COLO668 (cell line): ENCODE results near the gene TINCR.

Experiments used
- DNase-seq: peaks from one replicate; lab custom pipeline; 2025; ENCODE audit not compliant: unreplicated experiment; lab: John Stamatoyannopoulos, UW

The TINCR gene

DNA sequence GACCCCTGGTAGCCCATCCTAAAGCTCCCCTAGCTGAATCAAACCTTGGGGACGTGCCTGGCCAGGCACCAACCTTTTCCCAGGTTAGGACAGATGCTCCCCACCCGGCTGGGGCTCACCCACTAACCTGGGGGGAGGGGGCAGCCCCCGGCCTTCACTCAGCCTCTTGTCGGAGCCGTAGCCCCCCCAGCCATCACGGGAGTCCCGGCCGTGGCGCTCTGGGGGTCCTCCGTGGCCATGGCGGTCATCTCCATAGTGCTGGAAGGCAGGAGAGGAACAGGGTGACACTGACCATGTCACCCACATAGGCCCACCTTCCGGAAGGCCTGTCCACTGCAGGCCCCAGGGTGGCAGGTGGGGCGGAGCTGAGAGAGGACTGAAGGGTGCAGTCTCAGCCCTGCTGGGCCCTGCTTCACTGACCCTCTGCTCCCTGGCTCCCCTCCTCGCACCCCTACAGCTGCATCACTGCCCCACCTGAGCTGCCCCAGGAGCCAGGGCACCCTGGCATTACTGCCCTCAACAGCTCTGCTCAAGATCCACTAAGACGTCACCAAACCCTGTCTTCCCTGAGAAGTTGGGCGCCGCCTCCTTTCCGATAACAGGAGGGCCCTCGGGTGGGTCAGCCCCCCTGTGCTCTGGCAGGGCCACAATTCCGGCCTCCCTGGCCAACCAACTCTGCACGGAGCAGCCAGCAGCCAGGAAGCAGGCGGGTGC lies 22.6 kb upstream of the TINCR start:
- no peak for DNase-seq

DNA sequence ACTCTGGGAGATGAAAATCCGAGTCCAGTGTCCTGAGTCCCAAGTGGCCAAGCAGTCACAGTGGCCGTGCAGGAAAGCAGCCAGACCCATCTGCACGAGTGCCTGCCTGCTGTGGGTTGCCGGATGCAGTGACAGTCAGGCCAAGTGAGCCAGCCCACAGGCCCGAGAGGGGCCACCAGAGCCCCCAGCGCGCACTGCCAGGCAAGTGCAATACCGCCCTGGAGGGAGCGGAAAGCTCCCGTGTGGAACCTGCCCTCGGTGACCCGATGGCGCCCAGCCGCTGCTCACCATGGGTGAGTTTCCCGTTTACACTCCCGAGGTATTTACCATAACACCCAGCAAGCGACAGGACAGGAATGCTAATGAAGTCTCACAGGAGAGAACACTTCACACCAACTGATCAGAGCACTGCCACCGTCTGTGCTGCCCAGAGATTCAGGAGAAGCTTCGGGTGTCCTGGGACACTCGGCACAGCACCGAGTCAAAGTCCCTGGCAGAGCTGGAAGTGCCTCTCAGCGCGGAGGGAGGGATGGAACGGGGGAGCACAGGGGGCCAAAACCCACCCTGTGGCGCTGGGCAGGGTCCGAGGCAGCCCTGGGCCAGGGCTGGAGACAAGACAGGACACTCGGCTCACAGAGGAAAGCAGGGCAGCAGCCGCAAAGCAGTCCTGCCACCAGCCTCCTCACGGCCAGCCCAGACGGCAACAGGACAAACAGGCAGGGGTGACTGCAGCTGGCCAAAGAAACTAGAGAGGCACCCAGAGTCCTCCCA lies 21.3 kb upstream of the TINCR start:
- peak; percentile 41 for DNase-seq

DNA sequence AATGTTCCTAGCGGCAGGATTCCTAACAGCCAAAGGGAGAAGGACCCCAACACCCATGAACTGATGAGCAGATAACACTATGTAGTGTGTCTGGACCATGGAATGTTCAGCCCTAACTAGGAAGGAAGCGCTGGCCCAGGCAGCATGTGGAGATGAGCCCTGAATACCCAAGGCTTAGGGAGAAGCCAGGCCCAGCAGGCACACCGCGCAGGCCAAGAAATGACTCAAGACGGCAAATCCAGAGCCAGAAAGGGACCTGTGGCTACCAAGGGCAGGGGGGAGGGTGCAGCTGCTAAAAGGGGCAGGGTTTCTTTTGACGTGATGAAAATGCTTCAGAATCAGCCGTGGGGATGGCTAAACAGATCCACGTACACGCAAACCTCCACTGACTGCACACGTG lies 20.7 kb upstream of the TINCR start:
- DNase-seq = no peak

DNA sequence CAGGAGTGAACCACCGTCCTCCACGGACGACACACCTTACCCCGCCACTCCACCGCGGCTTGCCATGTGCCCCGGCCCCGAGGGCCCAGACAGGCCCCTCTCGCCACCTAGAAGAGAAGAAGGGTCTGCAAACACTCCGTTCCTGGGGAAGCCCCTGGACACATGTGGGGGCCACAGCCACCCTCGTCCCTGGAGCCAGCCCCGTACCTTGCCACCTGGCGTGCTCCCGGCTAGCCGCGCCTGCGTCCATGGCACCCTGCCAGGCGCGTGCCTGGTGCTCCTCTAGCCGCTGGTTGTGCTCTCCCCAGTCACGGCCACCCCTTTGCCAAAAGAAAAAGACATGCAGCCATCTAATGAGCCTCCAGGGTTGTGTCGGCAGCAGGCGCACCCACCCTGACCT lies 19.9 kb upstream of the TINCR start:
- peak; percentile 91 for DNase-seq

DNA sequence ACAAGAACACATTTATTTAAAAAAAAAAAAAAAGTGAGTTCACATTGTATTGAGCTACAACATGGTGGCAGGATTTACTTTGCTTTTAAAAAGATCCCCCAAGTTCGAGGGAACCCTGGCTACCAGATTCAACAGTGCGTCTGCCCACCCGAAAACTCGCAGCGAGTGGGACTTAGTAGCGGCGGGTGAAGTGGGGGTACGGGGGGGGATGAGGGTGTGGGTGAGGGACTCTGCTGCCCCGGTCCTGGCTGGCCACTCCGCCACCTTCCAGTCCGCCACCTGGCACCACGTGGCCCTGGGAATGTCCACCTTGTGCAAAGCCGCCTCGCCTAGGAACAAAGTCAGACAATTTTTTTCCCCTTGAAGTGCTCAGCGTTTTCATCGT lies 19.3 kb upstream of the TINCR start:
- DNase-seq = peak; percentile 85

DNA sequence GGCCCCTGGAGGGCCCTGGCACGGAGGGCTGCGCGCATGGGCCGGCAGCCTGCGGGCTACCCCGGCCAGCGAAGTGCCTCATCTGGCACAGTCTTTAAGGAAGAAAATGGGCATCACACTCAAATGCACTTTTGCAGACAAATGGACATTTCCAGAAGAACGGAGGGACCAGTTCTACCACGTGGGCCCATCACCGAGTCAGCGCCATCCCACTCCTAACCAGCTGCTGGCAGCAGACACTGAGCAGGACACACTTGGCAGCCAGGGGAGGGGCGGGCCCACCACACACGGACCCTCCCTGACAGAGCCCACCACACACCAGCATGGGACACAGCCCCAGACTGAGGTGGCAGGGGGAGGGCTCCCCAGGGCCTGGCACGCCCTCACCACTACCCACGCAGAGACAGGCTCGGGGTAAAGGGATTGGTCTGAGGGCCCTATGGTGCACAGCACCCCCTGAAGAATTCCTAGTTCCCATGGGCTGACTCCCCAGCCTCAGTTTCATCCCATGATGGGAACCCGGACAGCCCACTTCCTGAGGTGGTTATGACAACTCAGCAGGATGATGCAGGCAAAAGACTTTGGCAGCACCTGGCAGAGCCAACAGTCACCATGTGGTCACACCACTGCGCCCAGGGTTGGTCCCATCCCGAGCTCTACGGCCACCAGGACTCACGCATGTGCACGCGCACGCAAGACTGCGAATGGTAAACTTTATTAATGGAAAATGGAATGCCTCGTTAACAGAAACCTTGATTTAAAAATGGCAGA lies 18.7 kb upstream of the TINCR start:
- peak; percentile 22 for DNase-seq

DNA sequence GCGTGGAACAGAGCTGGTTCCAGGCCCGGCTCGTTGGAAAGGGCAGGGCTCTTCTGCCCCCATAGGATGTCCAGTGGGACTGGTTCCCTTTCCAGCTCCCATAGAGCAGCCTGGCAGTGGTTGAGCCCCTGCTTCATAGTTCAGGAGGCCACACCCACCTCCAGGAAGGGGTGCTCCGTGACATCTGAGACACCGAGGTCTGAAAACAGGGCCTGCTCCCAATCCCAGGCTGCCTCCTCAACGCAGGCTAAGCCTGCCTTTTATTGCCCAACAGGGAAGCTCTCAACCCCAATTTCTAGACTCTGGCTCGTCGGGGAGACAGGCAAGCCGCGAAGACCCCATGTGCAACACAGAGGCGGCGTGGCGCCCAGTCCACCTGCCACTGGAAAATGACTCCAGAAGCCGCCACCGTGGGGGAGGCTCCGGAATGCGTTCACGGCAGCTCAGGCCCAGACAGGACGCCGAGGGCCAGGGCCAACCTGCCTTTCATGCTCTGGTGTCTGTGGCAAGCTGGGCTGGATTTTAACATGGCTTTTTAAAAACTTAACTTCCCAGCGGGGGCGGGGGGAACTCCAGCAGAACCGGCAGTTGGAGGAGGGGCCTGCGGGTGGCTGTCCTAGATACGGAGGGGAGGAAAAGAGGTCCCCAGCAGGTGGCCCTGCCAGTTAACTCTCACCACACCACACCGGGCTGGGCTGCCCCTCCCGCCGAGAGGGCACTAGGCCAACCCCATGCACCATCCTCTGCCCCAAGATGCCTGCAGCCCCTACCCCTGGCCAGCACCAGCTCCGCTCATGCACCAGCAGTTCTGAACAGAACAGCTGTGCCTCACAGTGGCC lies 17.9 kb upstream of the TINCR start:
- DNase-seq = peak; percentile 81

DNA sequence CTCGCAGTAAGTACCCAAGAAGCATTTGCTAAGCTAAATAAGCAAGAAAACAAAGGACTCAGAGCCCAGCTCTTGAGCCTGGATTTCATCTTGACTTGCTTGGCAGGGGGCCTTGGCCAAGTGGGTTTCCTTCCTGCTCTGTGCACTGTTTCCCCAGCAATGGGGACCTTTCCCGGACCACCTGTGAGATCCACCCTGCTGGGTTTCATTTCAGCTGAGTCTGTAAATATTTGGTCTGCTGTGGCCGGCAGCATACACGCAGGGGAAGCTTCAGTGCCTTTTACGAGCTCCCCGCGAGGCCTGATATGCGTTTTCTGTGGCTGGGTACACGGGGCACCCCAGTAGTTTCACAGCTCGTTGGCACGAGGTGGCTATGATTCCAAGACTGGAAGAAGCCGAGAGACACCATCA lies 12.4 kb upstream of the TINCR start:
- DNase-seq = peak; percentile 41

DNA sequence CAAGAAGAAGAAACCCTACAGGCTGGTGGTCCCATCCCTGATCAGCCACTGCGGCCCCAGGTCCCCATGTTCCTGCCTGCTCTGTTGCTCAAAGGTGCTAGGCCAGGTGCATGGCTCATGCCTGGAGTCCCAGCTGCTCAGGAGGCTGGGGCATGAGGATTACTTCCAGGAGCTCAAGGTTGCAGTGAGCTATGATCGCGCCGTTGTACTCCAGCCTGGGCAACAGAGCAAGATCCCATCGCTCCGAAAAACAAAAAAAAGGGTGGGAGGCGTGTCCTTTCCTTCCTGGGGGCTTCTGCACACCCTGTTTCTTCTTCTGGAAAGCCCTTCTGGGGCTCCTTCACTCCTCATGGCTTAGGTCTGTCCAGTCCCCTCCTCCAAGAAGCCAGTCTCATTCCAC lies 11.9 kb upstream of the TINCR start:
- DNase-seq = no peak

DNA sequence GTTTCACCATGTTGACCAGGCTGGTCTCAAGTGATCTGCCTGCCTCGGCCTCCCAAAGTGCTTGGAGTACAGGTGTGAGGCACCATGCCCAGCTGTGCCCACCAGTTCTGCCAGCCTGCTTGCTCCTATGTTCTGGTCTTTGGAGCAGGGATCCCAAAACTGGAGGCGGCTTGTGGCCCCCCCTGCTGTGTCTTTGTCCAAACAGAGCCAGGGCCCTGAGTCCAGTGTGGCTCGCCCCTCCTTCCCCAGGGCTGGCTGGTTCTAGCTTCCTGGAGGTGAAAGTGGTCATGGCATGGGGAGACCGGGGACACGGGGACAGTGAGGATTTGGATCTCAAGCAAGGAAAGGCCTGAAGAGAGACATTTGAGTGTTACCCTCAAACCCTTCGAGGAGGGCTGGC lies 11.5 kb upstream of the TINCR start:
- no peak for DNase-seq

DNA sequence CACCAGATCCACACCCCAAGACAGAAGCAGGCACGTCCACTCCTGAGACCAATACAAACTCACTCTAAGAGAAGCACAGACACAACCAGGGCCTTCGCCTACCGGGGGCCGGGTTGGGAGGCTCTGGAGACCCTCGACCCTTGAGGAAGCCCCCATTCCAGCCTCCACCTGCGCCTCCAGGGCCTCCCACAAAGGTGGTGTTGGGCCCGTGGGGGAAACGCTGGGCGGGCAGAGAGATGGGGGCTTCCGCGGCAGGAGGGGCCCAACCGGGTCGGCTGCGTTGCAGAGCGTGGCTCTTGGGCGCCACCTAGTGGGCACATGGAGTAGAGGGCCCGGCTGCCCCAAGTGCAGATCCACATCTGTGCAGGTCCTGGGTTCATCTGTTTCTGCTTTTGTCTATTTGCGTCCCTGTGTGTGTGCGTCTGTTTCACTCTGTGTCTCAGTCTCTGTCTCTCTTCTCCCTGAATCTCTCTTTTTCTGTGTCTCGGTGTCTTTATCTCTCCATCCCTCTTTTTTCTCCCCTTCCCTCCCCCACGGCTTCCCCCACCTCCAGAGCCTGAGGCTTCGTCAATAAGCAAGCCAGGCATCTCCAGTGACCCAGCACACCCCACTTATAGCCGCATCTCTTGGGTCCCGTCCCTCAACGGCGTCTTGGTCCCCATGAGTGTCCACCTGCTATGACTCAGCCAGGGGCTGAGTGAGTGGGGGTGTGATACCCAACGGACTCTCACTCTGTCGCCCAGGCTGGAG lies 10.5 kb upstream of the TINCR start:
- peak; percentile 79 for DNase-seq

DNA sequence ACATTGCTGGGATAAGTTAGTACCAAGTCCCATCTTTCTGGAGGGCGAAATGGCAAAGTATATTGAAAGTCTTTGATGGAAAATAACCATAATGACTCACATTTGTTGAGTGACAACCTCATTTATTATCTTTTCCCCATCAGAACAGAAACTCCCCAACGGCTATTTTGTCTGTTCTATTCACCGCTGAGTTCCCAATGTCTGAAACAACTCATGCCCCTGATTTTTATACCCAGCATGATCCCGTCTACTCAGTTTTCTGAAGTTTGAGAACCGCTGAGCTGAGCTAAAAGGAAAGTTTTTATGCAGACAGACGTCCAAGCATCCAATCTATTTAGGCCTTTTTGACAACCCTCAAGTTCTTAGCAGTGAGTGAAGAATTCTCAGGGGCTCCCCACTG lies 7.8 kb upstream of the TINCR start:
- DNase-seq = no peak

DNA sequence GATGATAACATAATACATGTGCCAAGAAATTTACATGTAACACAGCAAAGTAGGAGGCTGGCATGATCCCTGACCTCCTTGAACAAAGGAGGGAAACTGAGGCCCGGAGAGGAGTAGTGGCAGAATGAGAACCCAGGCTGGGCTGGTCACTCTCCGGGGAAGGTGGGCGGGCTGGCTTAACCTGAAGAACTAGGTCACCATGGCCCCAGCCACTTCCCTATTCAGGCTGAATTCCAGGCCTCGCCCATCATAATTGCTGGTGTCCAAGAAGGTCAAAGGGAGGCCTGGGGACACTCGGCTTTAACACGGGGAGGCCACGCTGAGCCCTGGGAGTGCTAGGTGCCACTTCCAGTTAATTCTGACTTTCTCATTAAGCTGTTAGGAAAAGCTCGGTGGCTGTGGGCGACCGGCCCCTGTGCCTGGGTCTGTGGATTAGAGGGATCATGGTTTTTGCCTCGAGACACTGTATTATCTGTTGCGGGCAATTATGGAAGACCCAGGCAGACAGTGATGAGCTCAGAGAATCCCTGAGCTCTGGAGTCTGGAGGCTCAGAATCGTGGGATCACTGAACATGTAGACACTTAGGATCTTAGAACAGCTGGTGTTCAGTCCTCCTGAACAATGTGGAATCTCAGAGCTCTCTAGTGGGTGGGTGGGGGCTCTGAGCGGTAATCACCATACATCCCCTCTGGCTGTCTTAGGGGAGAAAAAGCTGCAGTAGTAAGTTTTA lies 5.0 kb upstream of the TINCR start:
- DNase-seq = no peak

DNA sequence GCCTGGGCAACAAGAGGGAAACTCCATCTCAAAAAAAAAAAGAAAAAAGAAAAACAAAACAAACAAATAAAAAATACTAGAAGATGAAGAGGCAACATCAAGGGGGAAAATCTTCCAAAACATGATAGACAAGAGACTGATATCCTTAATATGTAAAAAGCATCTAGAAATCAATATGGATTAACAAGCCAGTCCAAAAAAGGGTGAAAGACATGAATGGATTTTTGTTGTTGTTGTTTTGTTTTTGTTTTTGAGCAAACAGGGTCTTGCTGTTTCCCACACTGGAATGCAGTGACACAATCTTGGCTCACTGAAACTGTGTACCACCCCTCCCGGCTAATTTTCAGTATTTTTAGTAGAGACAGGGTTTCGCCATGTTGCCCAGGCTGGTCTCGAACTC lies 4.0 kb upstream of the TINCR start:
- no peak for DNase-seq

DNA sequence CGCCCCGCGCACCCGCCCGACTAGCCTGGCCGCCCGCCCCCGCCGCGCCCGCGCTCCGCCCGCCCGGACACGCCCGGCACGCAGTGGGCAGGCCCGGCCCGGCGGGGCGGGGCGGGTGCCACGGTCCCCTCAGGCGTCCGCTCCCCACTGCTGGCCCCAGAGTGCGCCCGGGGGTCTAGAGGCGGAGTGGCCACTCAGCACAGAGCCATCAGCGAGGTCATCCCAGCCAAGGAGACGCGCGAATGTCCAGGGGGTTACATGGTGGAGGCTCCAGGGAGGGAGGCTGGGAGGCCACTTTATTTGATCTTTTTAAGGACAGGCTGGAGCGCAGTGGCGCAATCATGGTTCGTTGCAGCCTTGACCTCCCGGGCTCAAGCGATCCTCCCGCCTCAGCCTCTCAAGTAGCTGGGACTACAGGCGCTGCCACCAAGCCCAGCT lies 236 bp upstream of the TINCR start:
- DNase-seq = no peak

DNA sequence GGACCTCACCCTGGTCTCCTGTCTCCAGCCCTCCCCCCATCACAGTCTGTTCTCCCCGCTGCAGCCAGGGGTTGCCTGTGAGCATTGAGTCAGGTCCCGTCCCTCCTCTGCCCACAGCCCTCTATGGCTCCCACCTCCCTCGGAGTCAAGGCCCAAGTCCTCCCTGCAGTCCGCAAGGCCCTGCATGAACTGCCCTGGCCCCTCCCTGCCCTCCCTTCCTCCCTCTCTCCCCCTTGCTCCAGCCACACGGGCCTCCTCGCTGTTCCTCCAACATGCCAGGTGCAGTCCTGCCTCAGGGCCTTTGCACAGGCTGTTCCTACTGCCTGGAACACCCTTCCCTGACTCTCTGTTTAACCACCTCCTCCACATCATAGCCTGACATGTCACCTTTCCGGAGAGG lies 2.8 kb downstream of the TINCR start:
- DNase-seq = no peak

DNA sequence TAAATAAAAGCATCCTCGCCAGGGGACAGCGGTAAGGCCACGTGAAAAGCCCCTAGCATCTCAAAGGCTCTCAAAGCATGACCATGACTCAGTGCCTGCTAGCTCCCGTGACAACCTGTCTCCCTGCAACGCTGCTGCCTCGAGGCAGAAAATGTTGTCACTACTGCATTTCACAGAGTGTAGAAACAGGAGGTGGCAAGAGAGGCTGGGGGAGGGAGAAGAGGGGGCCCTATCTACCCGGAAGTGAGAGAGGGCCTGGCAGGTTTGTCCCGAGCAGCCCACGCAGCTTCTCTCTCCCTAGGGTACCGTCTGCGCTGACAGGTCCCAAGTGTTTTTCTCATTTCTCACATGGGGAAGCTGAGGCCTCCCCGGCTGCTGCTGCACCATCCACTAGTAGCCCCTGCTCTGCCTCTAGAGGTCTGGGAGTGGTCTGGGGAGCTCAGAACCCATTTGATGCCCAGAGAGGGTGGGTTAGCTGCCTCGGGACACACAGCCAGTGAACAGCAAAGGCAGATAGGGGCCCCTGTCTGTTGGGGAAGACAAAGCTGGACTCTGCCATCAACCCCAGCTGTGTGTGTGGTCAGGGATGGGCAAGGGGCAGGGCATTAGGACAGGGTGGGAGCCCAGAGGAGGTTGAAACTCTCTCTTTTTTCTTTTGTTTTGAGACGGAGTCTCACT lies 3.7 kb downstream of the TINCR start:
- DNase-seq = no peak

DNA sequence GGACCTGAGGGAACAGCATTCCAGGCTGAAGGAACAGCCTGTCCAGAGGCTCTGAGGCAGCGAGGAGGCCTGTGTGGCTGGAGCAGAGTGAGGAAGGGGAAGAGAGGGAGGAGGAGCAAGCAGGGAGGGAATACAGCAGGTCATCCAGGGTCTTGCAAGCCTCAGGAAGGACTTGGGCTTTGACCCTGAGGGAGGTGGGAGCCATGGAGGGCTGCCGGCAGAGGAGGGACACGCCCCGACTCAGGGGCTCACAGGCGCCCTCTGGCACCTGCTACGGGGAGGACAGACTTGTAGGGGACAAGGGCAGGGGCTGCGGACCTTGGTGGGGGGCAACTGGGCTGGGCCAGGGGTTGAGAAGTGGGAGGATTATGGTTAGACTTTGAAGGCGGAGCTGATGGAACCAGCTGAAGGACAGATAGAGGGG lies 4.7 kb downstream of the TINCR start:
- no peak for DNase-seq

DNA sequence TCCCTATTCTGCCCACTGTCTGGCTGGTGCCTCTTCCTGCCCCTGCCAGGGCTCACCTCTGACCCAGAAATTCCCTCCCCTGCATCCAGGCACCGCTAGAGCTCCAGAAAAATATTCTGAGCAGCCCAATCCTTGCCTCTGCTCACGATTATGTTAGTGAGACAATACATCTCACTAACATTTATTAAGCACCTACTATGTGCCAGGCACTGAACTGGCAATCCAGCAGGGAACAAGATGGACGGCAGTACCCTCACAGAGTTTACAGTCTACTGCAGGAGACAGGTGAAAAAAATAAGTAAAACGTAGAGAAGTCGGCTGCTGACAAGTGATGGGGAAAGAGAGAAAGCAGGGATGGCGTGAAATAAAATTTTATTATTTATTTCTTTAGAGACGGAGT lies 5.5 kb downstream of the TINCR start:
- no peak for DNase-seq
